Umbilical cord (tissue), 2 donors: ENCODE measurements around the gene PPA2. TPM values are rescaled to one million over a fixed set of nuclear protein-coding genes. Genes with fewer than 3 reads are reported as not detected.
"Not testable (repeated sequence)": the region's sequence is repeated elsewhere in the genome, so short reads cannot be mapped to it uniquely, and the experiment has no call there.

Experiments used
- DNase-seq: peaks from one replicate; pipeline ENCODE4 v3.0.0-alpha.2; 2015; ENCODE audit warnings: low spot score
- total RNA-seq: library from RNA; depleted of rRNA; stranded (reverse); fragments of >200 nt; gene quantifications from one replicate; pipeline ENCODE4 v1.2.3, GENCODE V29; 2014; ENCODE audit warnings: low replicate concordance; ENCODE audit not compliant: insufficient read depth

The PPA2 gene
- 48.2 TPM for total RNA-seq

DNA sequence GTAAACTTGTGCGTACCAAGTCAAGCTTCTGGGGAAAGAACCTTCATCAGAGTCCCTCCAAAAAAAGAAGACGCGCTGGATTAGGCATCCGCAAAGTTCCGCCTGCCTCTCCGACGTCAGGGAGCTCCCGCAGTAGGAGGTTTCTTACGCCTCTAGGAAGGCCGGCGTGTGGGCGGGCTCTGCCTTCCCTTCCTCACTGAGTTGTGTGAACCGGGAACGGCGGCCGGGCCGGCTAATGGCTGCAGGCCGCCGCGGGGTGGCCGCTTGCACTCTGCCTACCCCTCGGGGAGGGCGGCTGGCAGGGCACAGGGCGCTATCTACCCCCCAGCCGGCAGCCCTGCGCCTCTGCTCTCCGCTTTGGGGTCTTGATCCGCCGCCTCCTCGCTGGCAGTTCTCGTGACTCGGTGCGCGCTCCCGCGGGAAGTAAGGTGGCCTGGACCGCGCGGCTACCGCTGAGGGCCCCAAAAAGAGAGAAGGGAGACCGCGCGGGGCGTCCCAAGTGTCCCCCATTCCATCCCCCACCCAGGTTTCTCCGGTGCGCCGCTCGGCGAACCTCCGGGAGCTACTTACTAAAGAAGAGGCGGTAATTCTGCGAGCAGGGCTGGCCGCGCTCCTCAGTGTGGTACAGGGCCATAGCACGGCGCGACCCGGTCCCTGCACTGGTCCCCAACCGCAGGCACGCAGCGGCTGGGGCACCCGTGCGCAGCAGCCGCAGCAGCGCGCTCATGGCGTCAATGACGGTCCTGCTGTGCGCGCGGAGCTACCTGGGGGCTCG is at the start of gene PPA2:
TSS of gene PPA2 (minus strand) at position 739 of the 775 bp plus-strand sequence. CDS start at position 727, 12 bp downstream.
- DNase-seq = peak; percentile 93

DNA sequence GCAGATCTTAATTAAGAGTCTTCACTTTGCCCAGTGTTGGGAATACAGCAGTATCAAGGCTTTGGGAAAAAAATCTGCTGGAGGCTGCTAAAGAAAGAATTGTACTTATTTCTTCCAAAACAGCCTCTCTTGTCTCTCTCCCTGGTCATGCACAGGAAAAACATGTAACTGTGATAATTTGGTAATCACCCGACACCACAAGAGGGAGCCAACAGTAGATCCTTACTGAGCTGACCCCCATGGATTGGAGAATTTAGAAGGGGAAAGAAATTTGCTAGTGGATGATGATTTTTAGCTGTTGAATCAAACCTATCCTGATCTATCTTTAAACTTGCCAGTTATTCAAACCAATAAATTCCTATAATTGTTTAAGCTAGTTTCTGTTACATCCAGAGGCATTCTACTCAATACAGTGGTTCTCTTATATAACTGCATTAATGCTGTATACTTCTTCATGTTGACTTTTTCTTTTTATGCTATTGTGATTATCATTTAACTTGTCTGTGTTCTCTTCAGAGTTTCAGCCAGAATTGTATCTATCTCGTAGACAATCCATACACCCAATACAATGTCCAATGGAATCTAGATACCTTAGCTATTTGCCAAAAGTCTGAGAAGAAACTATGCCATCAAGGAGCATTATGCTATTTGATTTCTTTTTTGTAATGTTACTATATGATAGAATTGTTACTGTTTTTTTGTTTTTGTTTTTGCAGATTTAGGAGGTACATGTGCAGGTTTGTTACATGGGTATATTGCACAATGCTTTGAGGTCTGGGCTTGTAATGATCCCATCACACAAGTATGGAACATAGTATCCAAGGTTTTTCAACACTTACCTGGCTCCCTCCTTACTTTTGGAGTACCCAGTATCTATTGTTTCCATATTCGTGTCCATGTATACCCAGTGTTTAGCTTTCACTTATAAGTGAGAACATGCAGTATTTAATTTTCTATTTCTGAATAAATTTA is 47.2 kb upstream of the PPA2 start:
- DNase-seq = peak; percentile 60

DNA sequence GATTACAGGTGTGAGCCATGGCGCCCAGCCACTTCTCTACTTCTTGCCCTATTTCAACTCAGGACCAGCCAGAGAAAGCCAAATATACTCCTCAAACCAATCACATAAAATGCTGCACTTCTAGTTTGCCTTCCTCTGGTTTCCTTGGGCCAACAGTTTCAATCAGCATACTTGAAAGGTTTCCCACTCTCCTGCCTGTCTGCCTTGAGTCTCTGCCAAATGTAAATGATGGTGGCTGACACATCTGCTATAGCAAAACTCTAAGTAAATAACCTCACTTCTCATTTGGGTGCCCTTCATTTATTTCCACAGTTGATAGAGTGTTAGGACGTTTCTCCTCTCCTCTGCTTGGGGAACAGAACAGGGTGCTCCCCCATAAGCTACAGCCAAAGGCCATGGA is 36.4 kb upstream of the PPA2 start:
- DNase-seq = no peak

DNA sequence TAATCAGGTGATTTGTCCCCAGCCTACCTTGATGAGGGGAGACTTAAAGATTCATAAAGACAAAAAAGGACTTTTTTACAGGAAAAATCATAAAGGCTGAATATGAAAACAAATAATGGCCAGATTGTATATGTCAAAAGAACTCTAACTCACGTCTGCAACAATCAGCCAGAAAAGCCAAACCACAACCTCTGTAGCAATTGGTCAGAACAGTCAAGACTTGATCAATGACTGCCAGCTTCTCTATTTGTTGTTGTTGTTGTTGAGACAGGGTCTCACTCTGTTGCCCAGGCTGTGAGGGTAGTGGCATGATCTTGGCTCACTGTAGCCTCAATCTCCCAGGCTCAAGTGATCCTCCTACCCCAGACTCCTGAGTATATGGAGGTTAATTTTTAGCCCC is 35.9 kb upstream of the PPA2 start:
- no peak for DNase-seq

DNA sequence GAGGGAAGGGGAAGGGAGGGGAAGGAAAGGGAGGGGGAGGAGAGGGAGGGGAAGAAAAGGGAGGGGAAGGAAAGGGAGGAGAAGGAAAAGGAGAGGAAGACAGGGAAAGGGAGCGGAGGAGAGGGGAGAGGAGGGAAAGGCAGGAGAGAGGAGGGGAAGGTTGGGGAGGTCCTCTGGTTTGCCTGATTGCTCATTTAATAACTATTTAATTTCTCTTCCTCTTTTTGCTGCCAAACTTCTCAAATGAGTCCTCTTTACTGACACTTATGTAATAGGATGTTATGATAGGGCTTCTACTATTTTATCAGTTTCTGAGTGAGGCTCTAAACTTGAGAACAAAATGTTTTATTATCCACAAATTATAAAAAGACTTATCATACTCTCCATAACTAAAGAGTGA is 35.4 kb upstream of the PPA2 start:
- DNase-seq = no peak

DNA sequence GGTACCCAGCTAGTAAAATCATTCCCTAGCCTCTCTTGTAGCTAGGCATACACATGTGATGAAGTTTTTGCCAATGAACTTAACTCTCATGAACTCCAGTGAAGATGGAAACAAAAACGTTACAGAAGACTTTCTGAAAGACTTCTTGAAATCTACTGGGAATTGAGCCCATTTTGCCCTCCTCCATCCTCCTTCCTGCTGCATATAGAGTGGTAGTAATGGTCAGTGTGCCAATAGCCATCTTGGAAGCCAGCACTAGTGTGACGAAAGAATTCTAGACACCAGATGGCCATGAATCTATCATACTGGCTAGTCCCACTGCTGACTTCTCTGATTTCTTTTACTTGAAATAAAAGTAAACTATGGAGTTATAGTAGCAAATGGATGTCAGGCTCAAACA is 30.9 kb upstream of the PPA2 start:
- no peak for DNase-seq

DNA sequence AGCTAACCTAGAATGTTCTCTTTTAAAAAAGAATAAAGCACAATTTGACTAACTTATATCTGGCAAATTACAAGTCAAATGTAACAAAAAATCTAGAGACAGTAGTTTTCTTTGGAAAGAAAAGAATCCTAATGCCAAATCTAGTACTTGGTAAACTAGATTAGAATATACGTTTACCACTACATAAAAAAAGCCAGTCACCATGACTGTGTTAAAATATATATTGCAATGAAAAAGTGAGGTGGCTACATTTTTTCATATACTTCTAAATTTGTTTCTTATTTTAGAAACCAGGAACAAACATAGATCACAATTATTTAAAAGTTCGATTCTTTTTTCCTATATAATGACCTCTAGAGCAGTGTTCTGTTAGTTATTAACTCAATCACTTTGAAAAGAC is 29.6 kb upstream of the PPA2 start:
- no peak for DNase-seq

DNA sequence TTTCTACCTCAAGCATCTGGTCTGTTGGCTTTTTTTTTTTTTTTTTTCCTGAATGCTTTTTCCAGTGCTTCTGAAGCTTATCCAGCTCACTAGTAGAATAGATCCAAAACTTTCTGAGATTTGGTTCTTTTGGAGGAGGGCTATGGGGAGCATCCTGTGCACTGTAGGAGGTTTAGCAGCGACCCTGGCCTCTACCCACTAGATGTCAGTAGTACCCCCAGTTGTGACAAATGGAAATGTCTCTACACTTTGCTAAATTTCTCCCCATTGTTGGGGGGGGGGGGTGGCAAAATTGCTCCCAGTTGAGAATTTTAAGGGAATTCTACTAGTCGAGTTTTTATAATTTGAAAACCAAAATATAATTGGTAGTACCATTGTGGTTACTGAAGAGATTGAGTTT is 23.0 kb upstream of the PPA2 start:
- DNase-seq = no peak

DNA sequence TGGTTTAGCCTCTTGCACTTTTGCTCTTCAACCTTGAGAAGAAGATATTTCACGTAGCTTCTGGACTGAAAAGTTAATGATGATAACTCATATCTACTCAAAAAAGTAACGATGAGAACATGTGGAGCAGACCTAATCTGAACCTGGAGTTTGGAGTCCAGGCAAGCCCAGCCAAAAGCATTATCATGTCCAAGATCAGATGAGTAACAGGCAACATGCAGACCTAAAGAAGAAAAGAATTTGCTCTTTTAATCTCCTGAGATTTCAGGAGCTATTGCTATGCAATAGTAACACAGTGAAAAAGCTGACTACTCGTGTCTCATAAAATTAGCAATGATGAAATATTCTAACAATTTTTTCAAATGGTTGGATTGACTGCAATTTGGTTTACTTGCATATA is 21.8 kb upstream of the PPA2 start:
- no peak for DNase-seq

DNA sequence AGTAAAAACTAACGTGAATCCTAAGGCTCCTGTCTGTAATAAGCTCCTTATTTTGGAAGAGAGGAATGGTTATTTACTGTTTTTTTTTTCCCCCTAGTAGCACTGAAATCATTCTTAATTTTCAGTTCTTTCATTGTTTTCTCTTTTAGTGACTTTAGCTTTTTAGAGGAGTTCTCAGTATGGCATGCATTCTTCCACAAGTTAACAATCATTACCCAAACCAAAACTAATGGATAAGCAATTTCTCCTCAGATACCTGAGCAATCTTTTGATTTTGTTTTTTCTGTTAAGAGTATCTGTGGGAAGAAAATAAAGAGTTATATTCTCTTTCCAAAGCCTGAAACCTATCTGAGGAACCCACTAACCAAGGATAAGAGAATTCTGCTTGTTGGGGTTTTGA is 16.7 kb upstream of the PPA2 start:
- DNase-seq = no peak

DNA sequence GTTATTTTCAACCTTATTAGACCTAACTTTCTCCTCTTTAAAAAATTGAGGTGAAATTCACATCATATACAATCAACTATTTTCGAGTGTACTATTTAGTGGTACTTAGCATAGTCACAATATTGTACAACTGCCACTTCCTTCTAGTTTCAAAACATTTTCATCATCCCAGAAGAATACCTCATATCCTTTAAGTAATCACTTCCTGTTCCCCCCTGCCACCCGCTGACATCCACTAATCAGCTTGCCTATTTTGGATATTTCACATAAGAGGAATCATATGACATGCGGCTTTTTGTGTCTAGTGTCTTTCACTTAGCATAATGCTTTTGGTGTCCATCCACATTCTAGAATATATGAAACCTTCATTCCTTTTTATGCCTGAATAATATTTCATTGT is 10.0 kb upstream of the PPA2 start:
- no peak for DNase-seq

DNA sequence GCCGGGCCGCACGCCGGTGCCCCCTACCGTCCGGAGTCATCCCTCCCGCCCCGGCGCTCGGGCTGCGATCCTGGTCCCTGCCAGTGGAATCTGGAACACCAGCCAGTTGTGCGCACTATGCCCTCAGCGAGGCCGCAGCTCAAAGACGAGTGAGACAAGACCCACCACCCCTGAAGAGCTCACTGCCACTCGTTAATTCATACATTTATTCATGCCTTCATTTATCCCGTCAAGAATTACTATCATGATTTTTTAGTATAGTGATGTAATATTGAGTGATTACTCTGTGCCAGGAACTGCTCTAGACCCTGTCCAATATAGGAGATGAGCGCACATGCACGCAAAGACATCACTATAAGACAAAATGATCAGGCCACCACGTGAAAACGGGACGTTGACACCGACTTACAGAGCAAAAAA is 247 bp upstream of the PPA2 start:
- DNase-seq = peak; percentile 90

DNA sequence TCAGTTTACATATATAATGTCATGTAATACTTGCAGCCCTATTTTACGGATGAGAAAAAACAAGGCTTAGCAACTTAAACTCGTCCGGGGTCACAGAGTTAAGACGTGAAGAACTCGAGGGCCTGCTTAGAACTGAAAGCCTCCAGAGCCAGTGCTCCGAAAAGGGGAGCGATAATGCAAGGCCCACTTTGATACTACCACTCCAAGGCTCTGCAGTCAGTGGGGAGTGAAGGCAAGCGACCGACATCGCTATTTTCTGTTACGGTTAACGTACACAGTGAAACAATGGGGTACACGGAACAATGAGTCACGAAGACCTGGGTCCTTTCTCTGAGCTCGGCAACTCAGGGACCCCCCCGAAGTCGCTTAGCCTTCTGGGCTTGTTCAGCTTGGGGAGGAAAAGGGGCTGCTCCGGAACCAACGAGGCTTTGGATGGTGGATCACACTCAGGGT is 965 bp downstream of the PPA2 start:
- DNase-seq = no peak

DNA sequence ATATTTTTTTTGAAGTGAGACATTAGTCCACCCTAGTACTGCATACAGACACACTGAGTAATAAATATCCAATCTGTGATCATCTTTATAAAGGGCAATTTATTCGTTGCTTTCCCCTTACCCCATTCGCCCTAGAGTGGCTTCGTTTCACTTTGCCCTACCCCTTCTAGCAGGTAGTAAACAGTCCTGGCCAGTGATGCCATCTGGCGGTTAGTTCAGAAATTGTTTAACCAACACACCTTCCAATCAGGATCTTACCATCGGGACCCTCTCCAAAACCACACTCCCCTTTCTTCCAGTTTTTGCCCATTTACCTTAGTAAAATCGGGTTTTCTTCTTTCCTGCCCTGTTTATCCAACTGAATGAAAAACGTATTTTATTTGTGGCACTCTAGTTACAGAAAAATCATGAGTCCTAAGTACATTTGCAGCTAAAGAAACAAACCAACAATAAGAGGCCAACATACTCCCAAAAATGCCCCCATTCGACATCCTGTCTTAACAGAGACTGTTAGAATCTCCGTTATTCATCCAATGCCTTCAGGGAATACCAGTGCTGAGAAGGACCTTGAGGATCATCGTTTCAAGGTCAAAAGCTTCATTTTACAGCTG is 2.2 kb downstream of the PPA2 start:
- DNase-seq = peak; percentile 73

DNA sequence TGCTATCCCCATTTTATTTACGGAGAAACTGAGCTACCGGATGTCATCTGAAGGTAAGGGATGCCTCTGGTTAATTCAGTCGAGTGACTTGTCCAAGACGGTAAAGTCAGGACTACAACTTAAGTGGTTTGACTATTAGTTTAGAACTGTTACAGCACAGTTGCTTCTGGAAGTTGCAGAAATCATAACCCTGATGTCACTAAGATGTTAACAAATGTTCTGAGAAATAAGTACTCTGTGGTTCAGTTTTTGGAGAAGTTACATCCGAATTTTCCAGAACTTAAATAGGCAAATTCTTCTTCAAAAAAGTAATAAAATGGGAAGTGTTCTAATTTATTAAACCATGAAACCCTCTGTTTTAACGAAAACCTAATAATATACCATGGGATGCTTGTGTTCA is 3.1 kb downstream of the PPA2 start:
- DNase-seq = no peak

DNA sequence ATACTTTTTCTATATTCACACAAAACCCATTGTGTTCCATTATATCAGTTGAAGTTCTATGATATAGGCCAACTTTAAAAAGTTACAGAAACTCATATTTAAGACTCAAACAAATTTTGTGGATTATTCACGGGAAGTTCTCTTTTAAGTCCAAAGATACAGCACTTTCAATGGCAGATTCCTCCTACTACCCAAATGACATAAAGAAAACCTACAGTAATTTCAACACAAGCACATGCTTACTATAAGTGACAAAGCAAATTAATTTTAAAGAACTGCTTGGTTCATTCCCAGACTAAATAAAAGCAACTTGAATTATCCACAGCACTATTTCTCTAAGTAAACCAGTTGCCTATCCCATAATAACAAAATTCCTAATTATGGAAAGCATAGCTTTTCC is 4.1 kb downstream of the PPA2 start:
- no peak for DNase-seq

DNA sequence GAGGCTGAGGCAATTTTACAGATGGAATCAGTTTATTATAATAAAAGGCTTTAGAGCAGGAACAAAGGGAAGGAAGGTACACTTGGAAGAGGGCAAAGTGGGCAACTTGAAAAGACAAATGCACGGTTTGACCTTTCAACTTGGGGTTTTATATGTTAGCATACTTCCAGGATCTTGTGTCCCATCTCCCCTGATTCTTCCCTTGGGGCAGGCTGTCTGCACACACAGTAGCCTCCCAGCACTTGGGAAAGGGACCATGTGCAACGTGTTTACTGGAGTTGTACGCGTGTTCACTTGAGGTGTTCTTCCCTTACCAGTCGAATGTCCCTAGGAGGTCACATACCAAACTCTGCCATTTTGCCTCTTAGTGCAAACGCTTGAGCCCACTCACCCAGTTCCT is 7.3 kb downstream of the PPA2 start:
- DNase-seq = no peak

DNA sequence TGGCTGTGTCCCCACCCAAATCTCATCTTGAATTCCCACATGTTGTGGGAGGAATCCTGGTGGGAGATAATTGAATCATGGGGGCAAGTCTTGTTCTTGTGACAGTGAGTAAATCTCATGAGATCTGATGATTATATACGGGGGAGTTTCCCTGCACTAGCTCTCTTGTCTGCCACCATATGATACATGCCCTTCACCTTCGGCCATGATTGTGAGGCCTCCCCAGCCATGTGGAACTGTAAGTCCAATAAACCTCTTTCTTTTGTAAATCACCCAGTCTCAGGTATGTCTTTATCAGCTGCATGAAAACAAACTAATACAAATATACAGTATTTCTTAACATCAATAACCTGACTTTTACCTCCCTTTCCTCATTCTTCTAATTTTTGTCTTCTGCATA is 9.3 kb downstream of the PPA2 start:
- not testable (repeated sequence) for DNase-seq

DNA sequence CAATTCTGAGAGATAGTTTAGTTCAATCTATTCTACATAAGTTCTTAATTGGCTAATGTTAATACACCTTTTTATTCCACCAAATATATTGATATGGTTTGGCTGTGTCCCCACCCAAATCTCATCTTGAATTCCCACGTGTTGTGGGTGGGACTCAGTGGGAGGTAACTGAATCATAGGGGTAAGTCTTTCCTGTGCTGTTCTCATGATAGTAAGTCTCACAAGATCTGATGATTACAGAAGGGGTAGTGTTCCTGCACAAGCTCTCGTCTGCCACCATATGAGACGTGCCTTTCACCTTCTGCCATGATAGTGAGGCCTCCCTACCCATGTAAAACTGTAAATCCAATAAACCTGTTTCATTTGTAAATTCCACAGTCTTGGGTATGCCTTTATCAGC is 11.3 kb downstream of the PPA2 start:
- no peak for DNase-seq

DNA sequence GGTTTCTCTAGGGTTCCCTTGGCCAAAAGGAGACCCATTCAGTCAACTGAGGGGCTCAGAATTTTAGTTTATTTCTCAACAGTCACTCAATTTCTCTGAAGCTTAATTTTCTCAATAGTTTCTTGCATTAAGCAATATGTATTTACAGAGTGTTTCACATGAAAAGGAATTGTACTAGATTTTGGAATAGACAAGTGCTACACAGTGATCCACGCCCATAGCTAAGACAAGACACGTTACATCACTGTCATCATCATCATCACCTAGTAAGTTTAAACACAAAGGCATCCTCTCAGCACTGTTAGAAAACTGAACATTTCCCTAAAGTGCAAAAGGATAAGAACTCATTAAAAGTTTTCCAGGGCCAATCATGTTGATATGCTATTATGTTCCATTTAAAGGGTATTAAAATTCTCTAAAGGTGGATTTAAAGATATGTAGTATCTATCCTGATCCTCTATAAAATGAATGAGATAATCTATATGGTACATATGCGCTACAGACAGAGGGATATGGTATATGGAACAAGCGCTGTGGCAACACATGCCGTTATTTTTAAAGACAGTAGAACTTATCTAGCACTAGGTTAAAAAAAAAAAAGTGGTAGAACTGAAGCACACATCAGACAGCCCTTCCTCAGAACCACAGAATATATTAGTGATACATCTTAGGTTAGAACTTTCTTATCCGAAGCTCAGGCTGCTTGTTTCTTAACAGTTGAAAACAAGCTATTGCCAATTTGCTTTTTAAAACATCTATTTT is 12.1 kb downstream of the PPA2 start:
- no peak for DNase-seq

DNA sequence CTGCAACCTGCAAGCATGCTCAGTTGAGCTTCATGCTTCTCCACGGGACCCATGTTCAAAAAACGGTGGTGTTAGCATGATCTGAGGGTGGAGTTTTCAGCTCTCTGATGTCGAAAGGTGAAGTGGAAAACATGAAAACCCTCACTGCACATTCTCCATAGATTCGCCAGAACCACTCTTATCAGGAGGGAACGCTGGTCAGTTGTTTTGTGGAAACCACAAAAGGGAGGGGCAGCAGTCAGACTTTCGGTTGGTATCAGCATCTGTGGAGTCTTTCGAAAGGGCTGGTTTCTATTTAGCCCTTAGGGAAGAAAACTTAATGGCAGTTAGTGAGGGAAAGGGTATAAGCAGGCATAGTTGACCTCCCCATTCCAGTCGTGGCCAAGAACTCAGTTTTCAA is 12.6 kb downstream of the PPA2 start:
- no peak for DNase-seq
